Measurements from ENCODE around the gene ATOH8.

ATOH8 gene, protein sequence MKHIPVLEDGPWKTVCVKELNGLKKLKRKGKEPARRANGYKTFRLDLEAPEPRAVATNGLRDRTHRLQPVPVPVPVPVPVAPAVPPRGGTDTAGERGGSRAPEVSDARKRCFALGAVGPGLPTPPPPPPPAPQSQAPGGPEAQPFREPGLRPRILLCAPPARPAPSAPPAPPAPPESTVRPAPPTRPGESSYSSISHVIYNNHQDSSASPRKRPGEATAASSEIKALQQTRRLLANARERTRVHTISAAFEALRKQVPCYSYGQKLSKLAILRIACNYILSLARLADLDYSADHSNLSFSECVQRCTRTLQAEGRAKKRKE

DNA sequence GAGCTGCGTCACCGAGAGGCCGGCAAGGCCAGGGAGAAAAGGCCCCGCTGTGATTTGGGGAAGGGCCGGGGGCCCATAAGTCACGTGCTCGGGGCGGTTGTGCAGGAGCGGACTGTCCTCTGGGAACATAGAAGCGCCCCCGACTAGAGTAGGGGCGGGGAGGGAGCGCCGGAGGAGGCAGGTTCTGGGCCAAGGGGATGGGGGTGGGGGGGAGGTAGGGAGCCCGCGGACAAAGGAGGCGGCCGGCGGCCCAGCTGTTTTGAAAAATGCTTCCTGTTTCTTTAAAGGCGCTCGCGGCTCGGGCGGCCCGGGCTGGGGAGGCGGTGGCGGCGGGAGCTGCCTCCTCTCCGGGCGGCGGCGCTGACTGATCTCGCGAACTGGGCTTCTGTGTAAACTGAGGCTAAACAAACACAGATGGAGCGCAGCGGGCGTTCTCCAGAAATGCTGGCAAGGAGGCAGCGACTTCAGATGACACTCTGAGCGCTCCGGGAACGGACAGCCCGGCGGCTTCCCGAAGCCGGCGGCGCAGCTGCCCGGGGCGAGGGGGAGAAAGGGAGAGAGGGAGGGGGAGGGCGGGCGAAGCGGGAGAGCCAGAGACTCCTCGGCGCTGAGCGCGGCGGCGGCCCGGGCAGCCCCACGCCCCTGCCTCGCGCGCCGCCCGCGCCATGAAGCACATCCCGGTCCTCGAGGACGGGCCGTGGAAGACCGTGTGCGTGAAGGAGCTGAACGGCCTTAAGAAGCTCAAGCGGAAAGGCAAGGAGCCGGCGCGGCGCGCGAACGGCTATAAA lies at the start of gene ATOH8:
Gene ATOH8, plus strand, starts transcription at position 467 of the 788 bp plus-strand sequence. Its CDS starts 199 bp downstream, at position 666.
- TF ChIP-seq GATA3 (IDR thresholded peaks at IDR 0.05; ENCODE audit: low read depth, low read length) (no peak), GATA2 (IDR thresholded peaks at IDR 0.05; ENCODE audit: low read depth, low read length) (no peak)

DNA sequence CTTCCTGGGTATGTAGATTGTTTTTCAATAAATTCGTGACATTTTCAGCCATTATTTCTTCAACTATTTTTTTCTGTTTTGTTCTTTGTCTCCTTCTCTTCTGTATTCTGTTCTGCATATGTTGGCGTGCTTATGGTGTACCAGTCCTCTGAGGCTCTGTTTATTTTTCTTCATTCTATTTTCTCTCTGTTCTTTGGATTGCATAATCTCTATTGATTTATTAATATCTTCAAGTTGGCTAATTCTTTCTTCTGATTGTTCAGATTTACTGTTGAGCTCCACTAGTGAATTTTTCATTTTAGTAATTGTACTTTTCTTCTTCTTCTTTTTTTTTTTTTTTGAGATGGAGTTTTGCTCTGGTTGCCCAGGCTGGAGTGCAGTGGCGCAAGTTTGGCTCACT lies 49.8 kb upstream of the ATOH8 start:
- TF ChIP-seq GATA3 (IDR thresholded peaks at IDR 0.05; ENCODE audit: low read depth, low read length) = no peak

DNA sequence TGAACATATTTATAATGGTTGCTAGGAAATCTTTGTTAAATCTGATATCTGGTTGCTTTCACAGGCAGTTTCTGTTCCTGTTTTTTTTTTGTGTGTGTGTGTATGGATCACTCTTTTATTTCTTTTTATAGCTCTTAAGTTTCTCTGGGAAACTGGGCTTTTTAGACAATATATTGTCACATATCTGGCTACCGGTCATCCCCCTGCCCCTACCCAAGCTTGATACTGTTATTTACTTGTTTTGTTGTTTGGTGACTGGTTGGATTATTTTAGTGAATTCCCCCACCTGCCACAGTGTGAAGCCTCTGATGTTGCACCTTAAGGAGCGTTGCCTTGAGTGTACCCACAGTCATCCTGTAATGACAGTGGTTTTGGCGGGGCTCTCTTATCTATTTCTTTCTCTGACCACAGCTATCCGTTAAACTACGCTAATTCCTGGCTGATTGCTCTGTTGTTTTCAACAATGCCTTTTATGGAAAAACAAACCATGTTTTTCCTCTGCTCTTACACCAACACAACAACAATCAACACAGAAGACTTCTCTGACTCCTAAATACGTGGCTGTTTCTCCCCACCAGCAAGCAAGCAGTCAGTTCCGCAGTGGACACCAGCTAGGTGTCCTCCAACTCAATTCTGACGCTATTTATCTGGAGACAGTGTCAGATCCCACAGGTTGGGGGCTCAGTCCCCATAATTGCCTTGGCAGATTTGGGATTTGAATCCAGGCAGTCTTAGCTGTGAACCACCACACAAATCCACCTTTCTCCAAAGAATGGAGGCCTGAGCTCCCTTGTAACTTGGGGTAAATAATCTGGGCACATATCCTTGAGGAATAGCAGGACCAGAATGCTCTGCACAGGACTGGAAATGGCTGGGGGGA lies 48.8 kb upstream of the ATOH8 start:
- no peak for TF ChIP-seq GATA3 (IDR thresholded peaks at IDR 0.05; ENCODE audit: low read depth, low read length)
- TF ChIP-seq GATA2 (IDR thresholded peaks at IDR 0.05; ENCODE audit: low read depth, low read length) = no peak

DNA sequence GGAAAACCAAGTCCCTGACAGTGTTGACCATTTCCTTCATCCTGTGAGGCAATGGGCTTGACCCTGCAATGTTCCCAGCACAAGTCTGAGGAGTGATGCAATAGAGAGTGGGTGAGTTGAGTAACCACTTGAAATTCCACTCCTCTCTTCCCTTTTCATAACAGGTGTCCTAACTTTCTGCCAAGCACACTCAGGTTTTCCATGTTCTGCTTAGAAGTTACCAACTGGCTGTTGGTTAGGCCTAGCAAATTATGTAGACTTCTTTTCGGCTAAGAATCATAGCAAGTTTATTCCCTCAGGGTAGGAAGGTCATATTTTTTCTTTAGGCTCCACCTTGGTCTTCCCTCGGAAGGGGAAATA lies 48.1 kb upstream of the ATOH8 start:
- TF ChIP-seq GATA3 (IDR thresholded peaks at IDR 0.05; ENCODE audit: low read depth, low read length) (no peak), GATA2 (IDR thresholded peaks at IDR 0.05; ENCODE audit: low read depth, low read length) (no peak)

DNA sequence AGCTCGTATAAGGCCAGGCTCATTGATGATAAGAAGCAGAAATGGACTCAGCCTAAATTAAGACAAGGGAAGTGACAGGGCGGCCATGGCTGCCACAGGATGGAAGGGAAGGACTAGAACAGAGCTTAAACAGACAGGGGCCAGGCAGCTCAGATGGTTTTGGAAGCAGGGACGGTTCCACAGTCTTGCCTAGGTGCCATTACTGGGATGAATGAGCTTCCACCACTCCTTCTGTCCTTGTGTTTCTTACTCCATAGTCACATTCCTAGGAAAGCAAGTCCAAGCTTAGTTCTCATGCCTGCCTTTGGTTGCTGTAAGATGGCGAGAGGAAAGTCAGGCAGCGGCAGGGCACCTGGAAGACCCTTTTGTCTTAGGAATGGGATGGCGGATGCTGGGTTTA lies 47.7 kb upstream of the ATOH8 start:
- TF ChIP-seq GATA2 (IDR thresholded peaks at IDR 0.05; ENCODE audit: low read depth, low read length) = no peak

DNA sequence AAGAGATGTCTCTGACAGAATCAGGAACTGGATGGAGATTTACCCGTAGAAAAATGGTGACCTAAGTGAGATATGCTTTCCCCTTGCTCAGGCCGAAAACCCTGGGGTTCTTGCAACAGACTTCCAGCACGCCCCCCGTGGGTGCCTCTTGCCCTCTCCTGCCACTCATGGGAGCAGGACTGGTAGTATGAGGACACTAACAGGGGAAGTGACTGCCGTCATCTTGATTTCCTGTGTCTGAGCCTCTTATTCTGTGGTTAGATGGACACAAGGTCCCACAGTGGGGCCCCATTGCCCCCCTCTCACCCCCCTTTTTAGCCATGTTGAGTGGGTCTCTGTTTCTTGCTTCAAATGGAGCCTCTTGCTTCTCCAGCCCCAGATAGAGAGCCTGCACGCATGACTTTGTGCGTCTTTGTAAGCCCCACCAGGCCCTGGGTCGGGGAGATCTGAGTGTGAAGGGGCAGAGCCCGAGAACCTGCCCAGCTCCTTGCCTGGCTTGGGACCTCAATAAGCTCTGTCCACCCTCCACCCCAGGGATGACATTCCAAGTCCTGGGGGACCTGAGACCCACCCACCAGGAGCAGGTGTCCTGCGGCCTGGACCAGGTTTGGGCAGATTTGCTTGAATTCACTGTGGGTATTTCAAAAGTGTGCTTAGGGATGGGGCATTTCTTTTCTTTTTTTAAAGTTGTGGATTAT lies 47.0 kb upstream of the ATOH8 start:
- TF ChIP-seq GATA3 (IDR thresholded peaks at IDR 0.05; ENCODE audit: low read depth, low read length) = no peak
- TF ChIP-seq GATA2 (IDR thresholded peaks at IDR 0.05; ENCODE audit: low read depth, low read length) = no peak

DNA sequence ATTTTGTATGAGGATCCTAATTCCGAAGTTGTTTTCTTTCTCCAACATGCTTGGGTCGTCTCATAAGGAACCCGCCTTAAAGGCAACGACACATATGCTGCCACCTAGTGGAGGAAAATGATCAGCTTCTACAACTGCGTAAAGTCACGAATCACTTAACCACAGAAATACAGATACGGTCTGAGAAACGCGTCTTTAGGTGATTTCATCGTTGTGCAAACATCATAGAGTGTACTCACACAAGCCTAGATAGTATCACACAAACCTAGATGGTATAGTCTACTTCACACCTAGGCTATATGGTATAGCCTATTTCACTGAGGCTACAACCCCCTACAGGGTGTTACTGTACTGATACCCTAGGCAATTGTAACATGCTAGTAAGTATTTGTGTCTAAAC lies 46.5 kb upstream of the ATOH8 start:
- no peak for TF ChIP-seq GATA3 (IDR thresholded peaks at IDR 0.05; ENCODE audit: low read depth, low read length)
- no peak for TF ChIP-seq GATA2 (IDR thresholded peaks at IDR 0.05; ENCODE audit: low read depth, low read length)

DNA sequence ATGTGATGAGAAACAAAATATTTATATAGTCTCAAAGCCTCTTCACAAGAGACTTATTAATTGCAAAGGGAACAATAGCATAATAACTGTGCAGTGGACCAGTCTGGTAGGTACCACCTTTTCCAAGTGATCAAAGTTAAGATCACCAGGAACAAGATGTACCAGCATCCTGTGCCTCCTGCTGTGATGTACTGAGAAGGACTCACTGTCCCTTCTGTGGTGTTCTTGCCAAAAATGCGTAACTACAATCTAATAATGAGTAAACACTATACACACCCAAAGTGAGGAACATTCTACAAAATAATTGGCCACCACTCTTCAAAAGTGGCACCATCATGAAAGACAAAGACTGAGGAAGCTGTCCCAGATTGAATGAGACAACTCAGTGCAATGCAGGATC lies 45.1 kb upstream of the ATOH8 start:
- no peak for TF ChIP-seq GATA2 (IDR thresholded peaks at IDR 0.05; ENCODE audit: low read depth, low read length)
- no peak for TF ChIP-seq GATA3 (IDR thresholded peaks at IDR 0.05; ENCODE audit: low read depth, low read length)

DNA sequence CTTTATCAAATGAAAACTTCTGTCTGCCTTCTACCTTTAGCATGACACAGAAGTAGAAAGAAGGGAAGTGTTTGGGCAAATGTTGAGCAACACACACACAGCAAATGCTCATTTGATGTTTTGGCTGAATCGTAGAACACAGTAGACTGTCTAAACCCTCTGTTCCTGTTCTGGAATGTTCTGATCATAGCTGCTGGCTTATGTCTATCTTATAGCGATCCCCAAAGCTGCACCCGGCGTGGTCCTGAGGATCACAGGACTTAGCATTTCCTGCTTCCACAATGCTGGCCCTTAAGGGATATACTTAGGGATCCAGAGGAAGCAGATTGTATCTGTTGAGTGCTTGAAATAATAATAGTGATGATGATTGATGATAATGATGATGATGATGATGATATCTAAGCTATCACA lies 44.4 kb upstream of the ATOH8 start:
- no peak for TF ChIP-seq GATA3 (IDR thresholded peaks at IDR 0.05; ENCODE audit: low read depth, low read length)
- no peak for TF ChIP-seq GATA2 (IDR thresholded peaks at IDR 0.05; ENCODE audit: low read depth, low read length)

DNA sequence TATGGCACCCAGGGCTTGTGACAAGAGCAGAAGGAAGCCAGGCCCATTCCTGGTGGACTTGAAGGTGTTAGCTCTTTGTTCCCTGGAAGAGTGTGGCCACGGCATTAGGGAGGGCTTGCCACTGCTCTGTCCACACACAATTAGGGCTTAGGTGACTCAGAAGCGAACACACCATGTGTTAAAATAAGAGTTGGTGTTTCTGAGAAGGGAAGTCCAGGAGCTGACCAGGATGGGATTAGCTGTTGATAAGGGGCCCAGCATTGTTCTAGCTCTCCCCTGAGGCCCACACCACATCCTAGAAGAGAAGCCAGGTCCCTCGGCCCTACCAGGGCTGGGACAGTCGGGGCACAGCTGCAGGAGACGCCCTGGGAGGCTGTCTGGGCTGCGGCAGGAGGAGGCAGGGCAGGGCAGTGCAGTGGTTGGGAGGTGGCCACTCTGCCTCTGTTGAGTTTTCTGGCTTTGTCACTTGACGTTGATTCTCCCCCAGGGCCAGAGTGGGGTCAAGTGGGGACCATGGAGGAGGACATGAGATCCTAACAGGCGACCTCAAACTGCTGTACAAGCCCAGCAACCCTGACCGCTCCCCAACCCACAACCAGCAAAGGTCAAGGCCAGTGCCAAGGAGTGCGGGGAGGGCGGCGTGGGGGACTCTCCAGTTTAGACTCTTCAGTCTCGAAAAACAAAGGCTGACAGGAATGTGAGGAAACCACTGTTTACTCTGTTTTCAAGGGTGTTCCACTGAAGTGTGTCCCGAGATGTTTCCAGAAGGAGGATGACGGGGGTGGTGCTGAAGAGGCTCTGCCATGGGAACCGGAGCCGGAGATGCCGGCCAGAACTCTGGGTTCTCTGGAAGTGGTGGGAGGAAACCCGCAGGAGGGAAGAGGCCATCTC lies 42.9 kb upstream of the ATOH8 start:
- no peak for TF ChIP-seq GATA2 (IDR thresholded peaks at IDR 0.05; ENCODE audit: low read depth, low read length)
- no peak for TF ChIP-seq GATA3 (IDR thresholded peaks at IDR 0.05; ENCODE audit: low read depth, low read length)

DNA sequence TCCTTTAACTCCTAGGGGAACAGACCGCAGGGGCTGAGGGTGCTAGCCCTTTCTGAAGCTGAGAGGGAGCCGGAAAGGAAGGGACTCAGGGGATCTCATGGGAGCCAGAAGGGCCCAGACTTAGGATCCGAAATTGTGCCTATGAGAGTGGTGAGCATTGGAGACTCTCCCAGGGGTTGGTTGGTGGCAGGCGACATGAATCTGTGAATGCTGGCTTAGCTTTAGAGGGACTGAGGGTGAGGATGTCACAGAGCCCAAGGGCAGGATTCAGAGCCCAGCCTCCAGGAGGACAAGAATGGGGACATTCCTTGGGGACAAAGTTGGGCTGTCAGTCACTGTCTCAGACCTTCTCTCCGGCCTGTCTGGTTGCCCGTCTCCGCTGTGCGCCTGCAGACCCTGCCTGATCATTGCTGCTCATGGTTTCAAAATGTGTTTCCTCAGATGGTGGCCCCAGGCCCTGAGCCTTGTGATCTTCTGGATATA lies 42.2 kb upstream of the ATOH8 start:
- TF ChIP-seq GATA2 (IDR thresholded peaks at IDR 0.05; ENCODE audit: low read depth, low read length) = no peak

DNA sequence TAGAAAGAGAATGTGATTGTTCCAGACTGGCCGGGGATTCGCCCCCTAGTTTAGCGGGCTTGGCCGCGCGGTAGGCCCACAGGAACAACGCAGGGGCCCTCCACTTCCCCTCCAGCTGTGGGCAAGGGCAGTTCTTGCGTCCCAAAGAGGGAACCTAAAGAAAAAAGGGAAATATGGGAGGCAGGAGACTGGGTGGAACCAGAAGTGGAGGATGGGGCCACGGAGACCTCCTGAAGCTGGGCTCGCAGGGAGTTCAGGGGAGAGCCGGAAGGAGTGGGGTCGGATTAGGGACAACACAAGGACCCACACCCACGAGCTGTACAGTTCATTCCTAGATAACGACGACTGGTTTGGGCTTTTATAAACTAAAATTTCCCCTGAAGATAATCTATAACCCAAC lies 41.5 kb upstream of the ATOH8 start:
- TF ChIP-seq GATA3 (IDR thresholded peaks at IDR 0.05; ENCODE audit: low read depth, low read length) = no peak
- no peak for TF ChIP-seq GATA2 (IDR thresholded peaks at IDR 0.05; ENCODE audit: low read depth, low read length)

All from SH-SY5Y (cell line).